ENCODE measurements around the gene DPPA3. TPM values are rescaled to one million over a fixed set of nuclear protein-coding genes. Genes with fewer than 3 reads are reported as not detected.
A peak's percentile ranks its signal among the peaks of the same experiment; 100 is the strongest.

The DPPA3 gene
- total and polyA plus RNA-seq, 2 experiments from 2014 or later = 4.6 to 5.4 TPM

DNA sequence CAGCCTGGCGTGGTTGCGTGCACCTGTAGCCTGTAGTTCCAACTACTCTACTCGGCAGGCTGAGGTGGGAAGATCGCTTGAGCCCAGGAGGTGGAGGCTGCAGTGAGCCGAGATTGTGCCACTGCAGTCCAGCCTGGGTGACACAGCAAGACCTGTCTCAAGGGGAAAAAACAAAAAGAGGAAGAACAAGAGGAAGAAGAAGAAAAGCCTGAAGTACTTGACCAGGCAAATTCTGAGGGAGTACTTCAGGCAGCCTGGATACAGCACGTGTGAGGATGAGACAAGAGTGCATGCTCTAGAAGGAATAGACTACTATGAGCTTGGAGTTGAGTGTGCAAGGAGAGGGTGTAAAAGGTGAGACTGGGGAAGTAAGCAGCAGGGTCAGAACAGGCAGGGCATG lies 17.4 kb upstream of the DPPA3 start:
- Histone ChIP-seq H3K79me2 (replicated peaks; ENCODE audit: insufficient read depth) (no peaks in the 10 kb centered on the region; the same call in 1 of the 2 replicates), H3K27me3 (ENCODE audit: insufficient read depth) (no peaks in the 10 kb centered on the region), H3F3A (replicated peaks; ENCODE audit: low read depth) (peaks cover 13% of the 10 kb centered on the region; the same call in 1 of the 2 replicates), H3K4me3 (no peak overlapping the region), H3K27ac (ENCODE audit: low read depth) (peak overlapping the region; percentile 72), H3K9me2 (ENCODE audit: insufficient read depth) (no peaks in the 10 kb centered on the region), H3K36me3 (ENCODE audit: insufficient read depth) (no peaks in the 10 kb centered on the region), H4K20me1 (replicated peaks; ENCODE audit: insufficient read depth) (no peaks in the 10 kb centered on the region), H3K4me1 (ENCODE audit: insufficient read depth) (peaks cover 26% of the 10 kb centered on the region), H3K4me2 (peak overlapping the region; percentile 9; the same call in 1 of the 2 replicates), H2AFZ (no peak overlapping the region)
- peak overlapping the region; percentile 35 for H3K27ac Mint-ChIP-seq
- no peak overlapping the region; the same call in 2 of the 3 replicates for H3K4me3 Mint-ChIP-seq
- peaks cover 30% of the 10 kb centered on the region for H3K4me1 Mint-ChIP-seq
- peak; percentile 21 for DNase-seq (ENCODE audit: low spot score)
- peaks cover 13% of the 10 kb centered on the region for H3K27me3 Mint-ChIP-seq (ENCODE audit: insufficient read depth, low read depth, poor library complexity)
- peaks cover 19% of the 10 kb centered on the region for H3K36me3 Mint-ChIP-seq (ENCODE audit: low read depth)
- no peaks in the 10 kb centered on the region; the same call in 2 of the 3 replicates for H3K9me3 Mint-ChIP-seq
- ATAC-seq = peak; percentile 25
- no peak for TF ChIP-seq POLR2AphosphoS5 (IDR thresholded peaks at IDR 0.05; ENCODE audit: low read depth)
- TF ChIP-seq, protein P1, sequence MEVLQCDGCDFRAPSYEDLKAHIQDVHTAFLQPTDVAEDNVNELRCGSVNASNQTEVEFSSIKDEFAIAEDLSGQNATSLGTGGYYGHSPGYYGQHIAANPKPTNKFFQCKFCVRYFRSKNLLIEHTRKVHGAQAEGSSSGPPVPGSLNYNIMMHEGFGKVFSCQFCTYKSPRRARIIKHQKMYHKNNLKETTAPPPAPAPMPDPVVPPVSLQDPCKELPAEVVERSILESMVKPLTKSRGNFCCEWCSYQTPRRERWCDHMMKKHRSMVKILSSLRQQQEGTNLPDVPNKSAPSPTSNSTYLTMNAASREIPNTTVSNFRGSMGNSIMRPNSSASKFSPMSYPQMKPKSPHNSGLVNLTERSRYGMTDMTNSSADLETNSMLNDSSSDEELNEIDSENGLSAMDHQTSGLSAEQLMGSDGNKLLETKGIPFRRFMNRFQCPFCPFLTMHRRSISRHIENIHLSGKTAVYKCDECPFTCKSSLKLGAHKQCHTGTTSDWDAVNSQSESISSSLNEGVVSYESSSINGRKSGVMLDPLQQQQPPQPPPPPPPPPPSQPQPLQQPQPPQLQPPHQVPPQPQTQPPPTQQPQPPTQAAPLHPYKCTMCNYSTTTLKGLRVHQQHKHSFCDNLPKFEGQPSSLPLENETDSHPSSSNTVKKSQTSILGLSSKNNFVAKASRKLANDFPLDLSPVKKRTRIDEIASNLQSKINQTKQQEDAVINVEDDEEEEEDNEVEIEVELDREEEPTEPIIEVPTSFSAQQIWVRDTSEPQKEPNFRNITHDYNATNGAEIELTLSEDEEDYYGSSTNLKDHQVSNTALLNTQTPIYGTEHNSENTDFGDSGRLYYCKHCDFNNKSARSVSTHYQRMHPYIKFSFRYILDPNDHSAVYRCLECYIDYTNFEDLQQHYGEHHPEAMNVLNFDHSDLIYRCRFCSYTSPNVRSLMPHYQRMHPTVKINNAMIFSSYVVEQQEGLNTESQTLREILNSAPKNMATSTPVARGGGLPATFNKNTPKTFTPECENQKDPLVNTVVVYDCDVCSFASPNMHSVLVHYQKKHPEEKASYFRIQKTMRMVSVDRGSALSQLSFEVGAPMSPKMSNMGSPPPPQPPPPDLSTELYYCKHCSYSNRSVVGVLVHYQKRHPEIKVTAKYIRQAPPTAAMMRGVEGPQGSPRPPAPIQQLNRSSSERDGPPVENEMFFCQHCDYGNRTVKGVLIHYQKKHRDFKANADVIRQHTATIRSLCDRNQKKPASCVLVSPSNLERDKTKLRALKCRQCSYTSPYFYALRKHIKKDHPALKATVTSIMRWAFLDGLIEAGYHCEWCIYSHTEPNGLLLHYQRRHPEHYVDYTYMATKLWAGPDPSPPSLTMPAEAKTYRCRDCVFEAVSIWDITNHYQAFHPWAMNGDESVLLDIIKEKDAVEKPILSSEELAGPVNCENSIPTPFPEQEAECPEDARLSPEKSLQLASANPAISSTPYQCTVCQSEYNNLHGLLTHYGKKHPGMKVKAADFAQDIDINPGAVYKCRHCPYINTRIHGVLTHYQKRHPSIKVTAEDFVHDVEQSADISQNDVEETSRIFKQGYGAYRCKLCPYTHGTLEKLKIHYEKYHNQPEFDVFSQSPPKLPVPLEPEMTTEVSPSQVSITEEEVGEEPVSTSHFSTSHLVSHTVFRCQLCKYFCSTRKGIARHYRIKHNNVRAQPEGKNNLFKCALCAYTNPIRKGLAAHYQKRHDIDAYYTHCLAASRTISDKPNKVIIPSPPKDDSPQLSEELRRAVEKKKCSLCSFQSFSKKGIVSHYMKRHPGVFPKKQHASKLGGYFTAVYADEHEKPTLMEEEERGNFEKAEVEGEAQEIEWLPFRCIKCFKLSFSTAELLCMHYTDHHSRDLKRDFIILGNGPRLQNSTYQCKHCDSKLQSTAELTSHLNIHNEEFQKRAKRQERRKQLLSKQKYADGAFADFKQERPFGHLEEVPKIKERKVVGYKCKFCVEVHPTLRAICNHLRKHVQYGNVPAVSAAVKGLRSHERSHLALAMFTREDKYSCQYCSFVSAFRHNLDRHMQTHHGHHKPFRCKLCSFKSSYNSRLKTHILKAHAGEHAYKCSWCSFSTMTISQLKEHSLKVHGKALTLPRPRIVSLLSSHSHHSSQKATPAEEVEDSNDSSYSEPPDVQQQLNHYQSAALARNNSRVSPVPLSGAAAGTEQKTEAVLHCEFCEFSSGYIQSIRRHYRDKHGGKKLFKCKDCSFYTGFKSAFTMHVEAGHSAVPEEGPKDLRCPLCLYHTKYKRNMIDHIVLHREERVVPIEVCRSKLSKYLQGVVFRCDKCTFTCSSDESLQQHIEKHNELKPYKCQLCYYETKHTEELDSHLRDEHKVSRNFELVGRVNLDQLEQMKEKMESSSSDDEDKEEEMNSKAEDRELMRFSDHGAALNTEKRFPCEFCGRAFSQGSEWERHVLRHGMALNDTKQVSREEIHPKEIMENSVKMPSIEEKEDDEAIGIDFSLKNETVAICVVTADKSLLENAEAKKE (CRISPR knock-in tag; IDR thresholded peaks at IDR 0.05) = no peak

DNA sequence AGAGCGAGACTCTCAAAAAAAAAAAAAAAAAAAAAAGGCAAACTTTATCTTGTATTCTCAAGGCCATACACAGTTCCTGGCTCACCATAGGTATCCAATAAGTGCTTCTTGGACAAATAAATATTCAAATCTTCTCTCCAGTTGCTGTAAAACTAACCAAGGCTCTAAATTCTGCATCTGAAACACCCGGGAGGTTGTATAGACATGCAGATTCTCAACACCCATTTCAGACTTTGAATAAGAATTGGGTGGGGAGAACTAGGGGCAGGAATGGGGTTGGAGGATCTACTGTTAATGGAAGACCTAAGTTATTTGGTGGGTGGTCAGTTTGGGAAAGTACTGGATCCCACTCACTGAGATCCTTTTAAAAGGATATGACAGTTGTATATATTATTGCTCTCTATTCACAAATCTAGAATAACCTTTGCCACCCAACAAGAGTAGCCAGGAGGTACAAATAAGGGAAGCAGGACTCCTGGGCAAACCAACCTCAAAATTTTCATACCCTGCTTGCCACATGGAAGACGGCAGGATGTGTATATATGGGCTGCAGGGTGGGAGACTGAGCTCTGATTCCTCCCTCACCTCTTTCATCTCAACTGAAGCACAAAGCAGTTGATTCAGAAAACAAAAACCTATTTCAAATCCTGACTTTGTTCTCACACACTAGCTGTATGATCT lies 16.5 kb upstream of the DPPA3 start:
- H3K4me1 ChIP-seq (ENCODE audit: insufficient read depth) = peaks cover 28% of the 10 kb centered on the region
- Mint-ChIP-seq H3K4me3 (peak overlapping the region; percentile 7; the same call in 1 of the 3 replicates), H3K36me3 (ENCODE audit: low read depth) (peaks cover 12% of the 10 kb centered on the region), H3K27ac (peak overlapping the region; percentile 94), H3K4me1 (peaks cover 30% of the 10 kb centered on the region), H3K9me3 (no peaks in the 10 kb centered on the region; the same call in 2 of the 3 replicates), H3K27me3 (ENCODE audit: insufficient read depth, low read depth, poor library complexity) (peaks cover 13% of the 10 kb centered on the region)
- no peaks in the 10 kb centered on the region for H3K27me3 ChIP-seq (ENCODE audit: insufficient read depth)
- peaks cover 13% of the 10 kb centered on the region; the same call in 1 of the 2 replicates for H3F3A ChIP-seq (replicated peaks; ENCODE audit: low read depth)
- no peak overlapping the region for H2AFZ ChIP-seq
- ATAC-seq (peak; percentile 89), DNase-seq (ENCODE audit: low spot score) (peak; percentile 75)
- H3K4me3 ChIP-seq = peak overlapping the region; percentile 7; the same call in 1 of the 2 replicates
- H3K4me2 ChIP-seq = peak overlapping the region; percentile 48
- H3K27ac ChIP-seq (ENCODE audit: low read depth) = peak overlapping the region; percentile 97
- no peaks in the 10 kb centered on the region; the same call in 1 of the 2 replicates for H3K79me2 ChIP-seq (replicated peaks; ENCODE audit: insufficient read depth)
- no peaks in the 10 kb centered on the region for H4K20me1 ChIP-seq (replicated peaks; ENCODE audit: insufficient read depth)
- H3K9me2 ChIP-seq (ENCODE audit: insufficient read depth) = no peaks in the 10 kb centered on the region
- no peaks in the 10 kb centered on the region for H3K36me3 ChIP-seq (ENCODE audit: insufficient read depth)
- TF ChIP-seq, protein P1 (CRISPR knock-in tag; IDR thresholded peaks at IDR 0.05) = peak; percentile 88
- no peak for TF ChIP-seq ZNF331 (CRISPR knock-in tag; IDR thresholded peaks at IDR 0.05; ENCODE audit: low read depth)
- peak; percentile 76; the same call in 1 of the 2 replicates for TF ChIP-seq NANOG (IDR thresholded peaks at IDR 0.05; ENCODE audit: borderline replicate concordance)

Measured in GM23338 (cell line).